Kidney (tissue), 14 donors: ENCODE results near the gene SLC35F5. TPM values are rescaled to one million over a fixed set of nuclear protein-coding genes. Genes with fewer than 3 reads are reported as not detected.
"Not testable (repeated sequence)": the region's sequence is repeated elsewhere in the genome, so short reads cannot be mapped to it uniquely, and the experiment has no call there.

Experiments
- DNase-seq, 5 donors: peaks; one replicate each; pipeline ENCODE4 v3.0.0-alpha.2; 2013 to 2020
- FAIRE-seq: peaks from 2 replicates; lab custom pipeline; 2012; peaks lifted over from hg19 to GRCh38; lab: Jason Lieb, UNC
- H3K27ac ChIP-seq, 2 donors: one replicate each; pipeline ENCODE4 v1.7.0; 2013; ENCODE audit warnings: low read depth in 2 of 2, low read length in 2 of 2, inconsistent platforms in 1 of 2
- H3K27me3 ChIP-seq: one replicate; pipeline ENCODE4 v1.7.1; 2013; ENCODE audit warnings: low read length, inconsistent platforms; ENCODE audit not compliant: control insufficient read depth, insufficient read depth
- H3K36me3 ChIP-seq, 3 donors: one replicate each; pipeline versions ENCODE4 v1.7.0 to v1.7.1; 2013; ENCODE audit warnings: low read length in 3 of 3, control low read depth in 1 of 3, inconsistent platforms in 1 of 3; ENCODE audit not compliant: insufficient read depth in 3 of 3, control insufficient read depth in 2 of 3
- H3K4me1 ChIP-seq, 3 donors: one replicate each; pipeline versions ENCODE4 v1.7.0 to v1.7.1; 2013; ENCODE audit warnings: low read length in 3 of 3, inconsistent platforms in 1 of 3, low read depth in 1 of 3; ENCODE audit not compliant: control insufficient read depth in 2 of 3, insufficient read depth in 2 of 3
- H3K4me3 ChIP-seq, 3 donors: one replicate each; pipeline versions ENCODE4 v1.7.0 to v1.8.1; 2013; ENCODE audit warnings: low read length in 3 of 3, control low read depth in 1 of 3, inconsistent platforms in 1 of 3
- H3K9ac ChIP-seq, 3 donors: one replicate each; pipeline versions ENCODE4 v1.7.0 to v1.7.1; 2013; ENCODE audit warnings: low read length in 3 of 3, control low read depth in 1 of 3, inconsistent platforms in 1 of 3
- H3K9me3 ChIP-seq, 3 donors: one replicate each; pipeline versions ENCODE4 v1.7.0 to v1.7.1; 2013; ENCODE audit warnings: low read length in 3 of 3, control low read depth in 1 of 3, inconsistent platforms in 1 of 3; ENCODE audit not compliant: control insufficient read depth in 2 of 3, insufficient read depth in 1 of 3
- intact Hi-C: fragments of 100-400 bp; cut with DNase I; formaldehyde crosslinking; loops from one replicate; pipeline ENCODE4 v1.11.1; 2022
- polyA plus RNA-seq: library from polyadenylated mRNA; stranded (reverse); fragments of 350-450 nt; fragmentation: Illumina TruSeq; extraction: RNeasy Lipid Tissue Mini Kit (QIAGEN cat#74804); gene quantifications from one replicate; pipeline ENCODE4 v1.2.3, GENCODE V29; 2014; ENCODE audit warnings: low read depth, low replicate concordance; ENCODE audit not compliant: insufficient read depth
- total RNA-seq: library from RNA; stranded (reverse); fragmentation: NEBNext Ultra II Directional; extraction: Animal tissue kit (Norgen Biotek cat#: 25700); gene quantifications from one replicate; pipeline ENCODE4 v1.2.1, GENCODE V29; 2021
- TF ChIP-seq, protein P1 (sequence below): IDR thresholded peaks from 3 replicates; pipeline ENCODE4 v1.5.1; 2012; ENCODE audit warnings: mild to moderate bottlenecking, moderate library complexity, borderline replicate concordance; ENCODE audit not compliant: insufficient read depth; ENCODE audit errors: extremely low read depth
- donor health status: control.
- donor health status: control.
- donor health status: control.
- donor health status: control.
- donor health status: control.
- donor health status: DM: yes; HTN: yes; CAD: no.
- donor health status: Normal renal cell carcinoma (clear cell type).

The SLC35F5 gene
- total and polyA plus RNA-seq, 2 donors from 2014 or later: 49.9 to 198 TPM

DNA sequence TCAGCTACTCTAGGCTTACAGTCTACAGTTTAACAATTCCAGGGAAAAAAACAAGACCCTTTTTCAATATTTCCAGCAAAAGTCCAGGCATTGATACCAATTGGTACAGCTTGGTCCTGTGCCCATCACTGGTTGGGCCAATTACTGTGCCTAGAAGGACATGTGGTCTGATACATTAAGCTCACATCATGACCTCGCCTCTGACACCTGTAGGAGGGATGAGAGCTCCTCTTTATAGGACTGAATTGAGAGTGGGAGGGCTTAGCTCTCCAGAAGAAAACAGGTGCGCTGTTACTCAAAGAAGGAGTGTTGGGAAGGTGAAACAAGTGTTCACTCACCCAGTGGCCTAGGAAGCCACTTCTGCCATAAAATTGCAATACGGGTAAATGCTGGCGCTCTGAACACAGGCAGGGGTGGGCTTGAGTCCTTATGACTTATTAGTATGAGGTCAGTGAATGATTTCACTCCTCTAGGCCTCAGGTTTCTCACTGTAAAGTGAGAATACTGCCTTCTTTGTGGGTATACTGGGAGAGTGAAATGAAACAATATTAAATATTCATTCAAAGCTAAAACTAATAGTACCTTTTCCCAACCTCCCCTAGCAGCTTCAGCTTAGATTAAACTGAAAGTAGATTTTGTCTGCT is 79.7 kb downstream of the SLC35F5 start:
- Histone ChIP-seq H3K9ac (no peak overlapping the region), H3K27me3 (no peaks in the 10 kb centered on the region), H3K4me3 (no peak overlapping the region), H3K27ac (no peak overlapping the region), H3K9me3 (no peaks in the 10 kb centered on the region), H3K4me1 (no peaks in the 10 kb centered on the region), H3K36me3 (no peaks in the 10 kb centered on the region)
- TF ChIP-seq, protein P1, sequence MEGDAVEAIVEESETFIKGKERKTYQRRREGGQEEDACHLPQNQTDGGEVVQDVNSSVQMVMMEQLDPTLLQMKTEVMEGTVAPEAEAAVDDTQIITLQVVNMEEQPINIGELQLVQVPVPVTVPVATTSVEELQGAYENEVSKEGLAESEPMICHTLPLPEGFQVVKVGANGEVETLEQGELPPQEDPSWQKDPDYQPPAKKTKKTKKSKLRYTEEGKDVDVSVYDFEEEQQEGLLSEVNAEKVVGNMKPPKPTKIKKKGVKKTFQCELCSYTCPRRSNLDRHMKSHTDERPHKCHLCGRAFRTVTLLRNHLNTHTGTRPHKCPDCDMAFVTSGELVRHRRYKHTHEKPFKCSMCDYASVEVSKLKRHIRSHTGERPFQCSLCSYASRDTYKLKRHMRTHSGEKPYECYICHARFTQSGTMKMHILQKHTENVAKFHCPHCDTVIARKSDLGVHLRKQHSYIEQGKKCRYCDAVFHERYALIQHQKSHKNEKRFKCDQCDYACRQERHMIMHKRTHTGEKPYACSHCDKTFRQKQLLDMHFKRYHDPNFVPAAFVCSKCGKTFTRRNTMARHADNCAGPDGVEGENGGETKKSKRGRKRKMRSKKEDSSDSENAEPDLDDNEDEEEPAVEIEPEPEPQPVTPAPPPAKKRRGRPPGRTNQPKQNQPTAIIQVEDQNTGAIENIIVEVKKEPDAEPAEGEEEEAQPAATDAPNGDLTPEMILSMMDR: no peak
- intact Hi-C loops: no loop called here
- DNase-seq (no peak), FAIRE-seq (no peak)

DNA sequence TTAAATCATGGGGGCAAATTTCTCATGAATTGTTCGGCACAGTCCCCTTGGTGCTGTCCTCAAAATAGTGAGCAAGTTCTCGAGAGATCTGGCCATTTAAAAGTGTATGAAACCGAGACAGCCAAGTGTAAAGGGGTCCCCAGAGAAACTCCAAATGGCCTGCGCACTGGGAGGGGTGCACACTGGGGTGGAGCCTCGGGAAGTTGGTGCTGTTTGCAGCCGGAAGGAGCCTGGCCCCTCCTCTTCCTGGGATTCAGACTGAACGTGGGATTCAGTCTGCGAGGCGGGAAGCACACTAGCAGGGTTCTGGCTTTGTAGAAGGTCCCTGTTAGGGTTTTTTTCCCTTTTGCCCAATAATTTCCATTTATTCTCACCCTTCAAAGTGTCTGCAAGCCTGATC is 80.6 kb downstream of the SLC35F5 start:
- no peaks in the 10 kb centered on the region for H3K9me3 ChIP-seq
- H3K27ac ChIP-seq: no peak overlapping the region
- H3K36me3 ChIP-seq: no peaks in the 10 kb centered on the region
- H3K4me1 ChIP-seq: no peaks in the 10 kb centered on the region
- no peak for DNase-seq
- no peak overlapping the region for H3K4me3 ChIP-seq
- H3K27me3 ChIP-seq: no peaks in the 10 kb centered on the region
- intact Hi-C loops: no loop called here
- TF ChIP-seq, protein P1: no peak
- H3K9ac ChIP-seq: no peak overlapping the region
- no peak for FAIRE-seq

DNA sequence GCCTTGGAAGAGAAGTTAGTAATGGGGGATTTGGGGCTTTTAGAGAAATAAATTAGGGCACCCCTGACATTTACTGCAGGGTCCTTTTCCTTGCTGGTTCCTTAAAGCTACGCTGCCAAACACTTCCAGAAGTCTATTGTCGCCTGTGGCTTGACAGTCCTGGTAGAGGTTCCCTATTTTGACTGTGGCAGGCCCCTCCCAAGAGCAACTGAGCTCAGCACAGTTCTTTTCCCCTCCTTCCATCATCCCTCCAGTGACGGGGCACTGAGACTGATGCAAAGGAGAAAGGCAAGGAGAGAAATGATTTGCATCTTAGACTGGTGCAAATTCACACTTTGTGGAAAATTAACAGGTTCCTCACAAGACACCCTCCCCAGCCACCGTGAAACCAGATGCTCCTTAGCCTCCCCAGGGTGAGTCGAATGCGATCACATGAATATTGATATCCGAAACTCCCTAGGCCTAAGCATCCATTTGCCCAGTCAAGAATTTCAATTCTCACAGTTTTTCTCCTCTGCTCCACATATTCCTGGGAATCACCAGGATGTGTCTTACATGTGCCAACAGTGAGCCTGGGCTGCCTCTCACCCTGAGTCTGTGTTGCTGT is 84.0 kb downstream of the SLC35F5 start:
- Histone ChIP-seq H3K27me3 (no peaks in the 10 kb centered on the region), H3K4me1 (no peaks in the 10 kb centered on the region), H3K36me3 (no peaks in the 10 kb centered on the region), H3K9me3 (no peaks in the 10 kb centered on the region), H3K9ac (no peak overlapping the region), H3K27ac (no peak overlapping the region), H3K4me3 (no peak overlapping the region)
- no peak for FAIRE-seq
- intact Hi-C loops: no loop called here
- TF ChIP-seq, protein P1: no peak
- DNase-seq: no peak

DNA sequence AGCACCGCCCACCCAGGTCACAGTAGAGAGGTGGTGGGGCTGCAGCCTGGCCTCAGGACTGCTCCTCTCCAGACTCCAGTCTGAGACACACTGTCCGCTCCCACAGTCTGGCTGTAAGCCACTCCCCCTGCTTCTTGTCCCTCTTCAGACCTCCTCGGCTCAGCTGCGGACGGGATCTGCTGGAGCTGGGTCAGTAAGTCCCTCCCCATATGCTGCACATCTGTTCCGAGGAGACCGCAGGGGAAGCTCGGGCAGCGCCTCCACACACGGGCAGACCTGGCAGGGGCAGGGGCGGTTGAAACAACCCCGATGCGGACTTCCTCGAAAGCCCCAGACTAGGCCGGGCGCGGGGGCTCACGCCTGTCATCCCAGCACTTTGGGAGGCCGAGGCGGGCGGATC is 87.4 kb downstream of the SLC35F5 start:
- H3K27me3 ChIP-seq, H3K4me1 ChIP-seq, DNase-seq, H3K36me3 ChIP-seq, FAIRE-seq, H3K9ac ChIP-seq, H3K4me3 ChIP-seq, H3K27ac ChIP-seq, intact Hi-C loops, H3K9me3 ChIP-seq: not testable (repeated sequence)

DNA sequence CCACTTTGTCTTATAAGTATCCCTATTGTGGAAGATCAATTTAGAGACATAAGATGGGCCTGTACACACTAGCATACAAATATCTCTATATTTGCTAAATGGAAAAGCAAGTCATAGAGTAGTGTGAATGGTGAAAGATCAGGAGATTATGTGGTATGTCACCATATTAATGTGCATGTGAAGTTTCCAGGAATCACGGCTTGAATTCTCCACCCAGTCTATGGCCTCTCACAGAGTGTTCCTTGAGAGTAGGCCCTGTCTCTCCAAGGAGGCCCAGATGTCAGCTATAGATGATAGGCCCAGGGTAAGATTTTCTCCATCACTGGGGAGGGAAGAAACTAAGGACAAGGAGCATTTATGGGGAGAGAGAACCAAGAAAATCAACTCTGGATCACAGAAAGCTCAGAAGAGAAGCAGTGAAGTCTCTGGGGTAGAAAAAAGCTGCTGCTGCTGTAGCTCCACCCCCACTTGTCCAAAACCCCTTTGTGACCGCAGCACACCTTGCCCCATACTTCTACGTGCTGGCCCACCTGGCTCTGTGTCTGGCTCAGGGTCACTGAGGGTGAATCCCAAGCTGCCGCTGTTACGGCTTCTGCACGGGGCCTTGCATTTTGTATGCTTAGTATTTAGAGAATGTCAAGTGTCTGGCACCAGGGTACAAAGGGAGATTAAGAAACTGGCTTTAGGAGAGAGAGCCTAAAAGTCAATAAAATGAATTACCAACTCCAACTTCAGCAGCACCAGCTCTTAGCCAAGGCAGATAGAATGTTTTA is 91.5 kb downstream of the SLC35F5 start:
- H3K4me3 ChIP-seq, DNase-seq, H3K9me3 ChIP-seq, H3K27me3 ChIP-seq, H3K9ac ChIP-seq, intact Hi-C loops, H3K4me1 ChIP-seq, H3K27ac ChIP-seq, FAIRE-seq, H3K36me3 ChIP-seq: not testable (repeated sequence)
